Retinal pigment epithelial cell (primary cell): Measurements from ENCODE around the gene FECH.
"Not testable (repeated sequence)": the region's sequence is repeated elsewhere in the genome, so short reads cannot be mapped to it uniquely, and the experiment has no call there.

ENCODE experiments used
- DNase-seq: peaks from one replicate; pipeline ENCODE4 v3.0.0-alpha.2; 2010; ENCODE audit warnings: low read depth
- H3K4me3 ChIP-seq: 2 replicates; pipeline ENCODE4 v1.5.1; 2011; ENCODE audit warnings: mild to moderate bottlenecking, low read length, control low read depth, moderate library complexity
- TF ChIP-seq, protein P1 (sequence below): conservative IDR thresholded peaks from 2 replicates; pipeline ENCODE4 v1.5.1; 2011; ENCODE audit warnings: low read depth, low read length, control low read depth, inconsistent platforms

FECH gene

DNA sequence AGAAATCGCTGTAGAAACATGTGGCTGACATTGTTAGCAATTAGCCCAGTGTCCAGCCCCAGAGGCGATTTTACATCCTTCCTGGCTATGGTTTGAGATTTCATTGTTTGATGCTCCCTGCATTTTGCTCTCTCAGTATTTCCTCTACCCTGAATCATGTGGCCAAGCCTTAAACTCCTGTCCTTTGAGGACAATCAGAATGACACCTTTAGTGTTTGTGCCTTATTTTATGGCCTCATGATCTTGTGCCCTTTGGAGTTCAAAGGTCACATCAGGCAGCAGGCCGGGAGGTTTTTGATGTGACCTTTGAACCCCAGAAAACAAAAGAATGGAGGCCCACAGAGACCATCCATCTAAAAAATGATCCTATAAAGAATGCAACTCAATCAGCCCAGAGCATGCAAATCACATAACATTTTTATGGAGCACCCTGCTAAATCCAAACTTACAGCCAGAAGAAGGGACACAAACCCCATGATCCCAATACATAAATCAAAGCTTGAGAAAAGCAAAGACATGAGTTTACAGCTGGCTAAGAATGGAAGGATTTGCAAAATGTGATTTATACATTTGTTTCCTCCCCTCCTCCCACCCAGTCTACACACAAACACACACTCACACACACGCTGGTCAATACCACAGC, 52.5 kb downstream of the FECH start:
- TF ChIP-seq, protein P1, sequence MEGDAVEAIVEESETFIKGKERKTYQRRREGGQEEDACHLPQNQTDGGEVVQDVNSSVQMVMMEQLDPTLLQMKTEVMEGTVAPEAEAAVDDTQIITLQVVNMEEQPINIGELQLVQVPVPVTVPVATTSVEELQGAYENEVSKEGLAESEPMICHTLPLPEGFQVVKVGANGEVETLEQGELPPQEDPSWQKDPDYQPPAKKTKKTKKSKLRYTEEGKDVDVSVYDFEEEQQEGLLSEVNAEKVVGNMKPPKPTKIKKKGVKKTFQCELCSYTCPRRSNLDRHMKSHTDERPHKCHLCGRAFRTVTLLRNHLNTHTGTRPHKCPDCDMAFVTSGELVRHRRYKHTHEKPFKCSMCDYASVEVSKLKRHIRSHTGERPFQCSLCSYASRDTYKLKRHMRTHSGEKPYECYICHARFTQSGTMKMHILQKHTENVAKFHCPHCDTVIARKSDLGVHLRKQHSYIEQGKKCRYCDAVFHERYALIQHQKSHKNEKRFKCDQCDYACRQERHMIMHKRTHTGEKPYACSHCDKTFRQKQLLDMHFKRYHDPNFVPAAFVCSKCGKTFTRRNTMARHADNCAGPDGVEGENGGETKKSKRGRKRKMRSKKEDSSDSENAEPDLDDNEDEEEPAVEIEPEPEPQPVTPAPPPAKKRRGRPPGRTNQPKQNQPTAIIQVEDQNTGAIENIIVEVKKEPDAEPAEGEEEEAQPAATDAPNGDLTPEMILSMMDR: no peak
- DNase-seq: no peak
- H3K4me3 ChIP-seq: no peak overlapping the region

DNA sequence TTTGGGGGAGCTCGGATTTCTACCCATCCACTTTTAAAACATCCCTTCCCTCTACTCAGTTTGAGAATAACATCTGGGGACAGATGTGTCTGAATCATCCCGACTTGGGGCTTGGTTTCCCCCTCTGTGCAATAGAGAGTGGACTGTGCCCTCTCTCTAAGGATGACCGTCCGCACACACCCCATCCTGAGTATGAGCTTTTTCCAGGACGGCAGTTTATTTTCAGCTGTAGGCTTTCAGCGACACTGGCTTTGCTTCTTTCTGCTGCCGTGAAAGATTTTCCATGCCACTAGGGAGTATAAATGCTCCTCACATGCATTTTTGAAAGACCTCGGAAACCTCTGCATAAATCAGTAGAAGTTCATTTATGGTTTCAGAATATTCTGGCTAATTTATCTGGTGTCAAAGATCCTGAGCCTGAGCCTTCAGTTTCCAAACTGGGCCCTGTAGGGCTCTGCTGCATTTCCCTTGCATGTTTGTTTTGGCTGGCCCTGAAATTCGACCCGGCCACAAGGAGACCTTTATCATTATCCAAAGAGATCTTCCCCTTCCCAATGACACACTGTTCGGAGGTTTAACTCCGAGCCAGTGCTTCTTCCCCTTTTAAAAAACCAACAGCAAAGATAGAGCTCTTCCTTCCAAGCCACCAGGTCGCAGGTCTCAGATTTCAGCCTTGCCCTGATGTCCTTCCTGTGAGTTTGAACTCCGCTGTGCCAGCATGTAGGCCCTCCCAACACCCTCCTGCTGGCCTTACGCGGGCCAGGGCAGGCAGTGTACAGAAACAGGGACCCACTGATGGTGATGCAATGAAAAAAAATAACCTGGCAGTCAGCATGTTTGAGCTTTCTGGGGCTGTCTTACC, 53.3 kb downstream of the FECH start:
- TF ChIP-seq, protein P1: no peak
- DNase-seq: no peak
- no peak overlapping the region for H3K4me3 ChIP-seq

GRCh38 chr18:57529151-57529550, 57.4 kb downstream of the FECH start:
- TF ChIP-seq, protein P1: no peak
- DNase-seq: no peak
- no peak overlapping the region for H3K4me3 ChIP-seq

DNA sequence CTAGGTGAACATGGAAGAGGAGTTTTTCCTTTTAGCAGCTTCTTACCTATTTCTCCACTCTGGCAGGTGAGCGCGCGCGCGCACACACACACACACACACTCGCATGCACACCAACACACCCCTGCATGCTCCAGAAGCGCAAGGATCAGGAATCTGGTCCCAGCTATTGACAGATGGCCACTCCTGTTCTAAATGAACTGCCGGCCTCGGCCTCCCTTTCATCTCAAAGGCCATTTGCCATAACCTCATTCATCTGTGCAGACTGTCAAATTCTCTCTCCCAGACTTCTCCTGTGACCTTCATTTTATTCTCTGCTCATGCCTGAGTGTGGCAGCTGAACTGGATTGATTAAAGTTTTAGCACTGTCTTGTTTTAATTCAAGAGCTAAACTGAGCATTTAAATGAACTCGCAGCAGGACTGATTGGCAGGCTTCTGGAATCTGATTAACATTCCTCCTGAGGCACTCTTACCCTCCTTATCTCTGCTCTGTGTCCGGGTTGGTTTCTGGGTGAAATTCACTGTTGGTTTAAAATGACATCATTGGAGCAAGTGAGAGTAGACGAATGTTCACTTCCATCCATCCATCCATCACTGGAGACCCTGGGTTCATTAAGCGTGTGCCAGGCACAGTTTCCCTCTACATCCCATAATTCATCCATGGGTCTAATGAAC, 58.8 kb downstream of the FECH start:
- TF ChIP-seq, protein P1: no peak
- peak; percentile 5 for DNase-seq
- no peak overlapping the region for H3K4me3 ChIP-seq

GRCh38 chr18:57523171-57523956, 63.1 kb downstream of the FECH start:
- H3K4me3 ChIP-seq: no peak overlapping the region
- TF ChIP-seq, protein P1: no peak
- no peak for DNase-seq

DNA sequence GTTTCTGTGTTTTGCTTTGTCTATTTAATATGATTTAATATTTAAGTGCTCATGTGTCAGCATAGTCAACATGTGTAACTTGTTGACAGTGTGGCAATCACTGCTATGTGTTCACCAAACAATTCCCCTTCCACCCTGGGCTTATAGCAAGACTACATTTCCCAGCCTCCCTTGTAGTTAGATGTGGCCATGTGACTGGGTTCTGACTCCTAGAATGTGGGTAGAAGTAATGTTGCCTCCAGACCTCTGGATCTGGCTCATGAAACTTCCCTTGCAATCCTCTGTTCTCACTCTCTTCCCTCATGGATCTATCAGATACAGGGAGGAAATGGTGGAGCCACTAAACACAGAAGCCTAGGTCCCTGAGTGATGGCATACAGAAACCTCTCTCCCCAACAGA, 64.2 kb downstream of the FECH start:
- DNase-seq, H3K4me3 ChIP-seq: not testable (repeated sequence)

DNA sequence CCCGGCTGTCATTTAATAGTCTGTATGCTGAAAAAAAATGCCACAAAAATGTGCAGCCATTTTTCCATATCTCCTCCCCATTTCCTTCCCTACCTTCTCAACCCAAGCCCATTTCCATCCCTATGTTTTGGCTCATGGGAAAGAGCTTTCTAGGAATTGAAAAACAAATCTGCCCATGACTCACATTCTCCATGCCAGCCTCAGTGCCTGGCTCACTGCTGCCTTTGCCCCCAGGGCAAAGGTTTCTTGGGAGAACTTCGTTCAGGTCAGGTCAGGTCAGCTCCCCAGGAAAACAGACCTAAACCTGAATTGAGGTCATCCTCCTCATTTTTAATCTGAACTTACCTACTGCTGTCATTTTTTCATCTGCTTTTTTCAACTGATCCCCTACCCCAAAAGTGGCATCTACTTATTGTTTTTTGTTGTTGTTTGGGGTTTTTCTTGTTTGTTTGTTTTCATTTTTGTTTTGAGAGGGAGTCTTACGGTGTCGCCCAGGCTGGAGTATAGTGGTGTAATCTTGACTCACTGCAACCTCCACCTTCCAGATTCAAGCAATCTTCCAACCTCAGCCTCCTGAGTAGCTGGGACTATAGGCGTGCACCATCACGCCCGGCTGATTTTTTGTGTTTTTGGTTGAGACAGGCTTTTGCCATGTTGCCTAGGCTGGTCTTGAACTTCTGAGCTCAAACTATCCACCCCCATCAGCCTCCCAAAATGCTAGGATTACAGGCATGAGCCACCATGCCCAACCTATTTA, 66.7 kb downstream of the FECH start:
- H3K4me3 ChIP-seq: no peak overlapping the region
- no peak for DNase-seq
- TF ChIP-seq, protein P1: no peak
